ENCODE results near the gene BICDL1. TPM values are rescaled to one million over a fixed set of nuclear protein-coding genes. Genes with fewer than 3 reads are reported as not detected.
A peak's percentile ranks its signal among the peaks of the same experiment; 100 is the strongest.

Gene BICDL1
- polyA plus RNA-seq, 3 donors from 2014 or later: 1.0 TPM; not detected in 1

DNA sequence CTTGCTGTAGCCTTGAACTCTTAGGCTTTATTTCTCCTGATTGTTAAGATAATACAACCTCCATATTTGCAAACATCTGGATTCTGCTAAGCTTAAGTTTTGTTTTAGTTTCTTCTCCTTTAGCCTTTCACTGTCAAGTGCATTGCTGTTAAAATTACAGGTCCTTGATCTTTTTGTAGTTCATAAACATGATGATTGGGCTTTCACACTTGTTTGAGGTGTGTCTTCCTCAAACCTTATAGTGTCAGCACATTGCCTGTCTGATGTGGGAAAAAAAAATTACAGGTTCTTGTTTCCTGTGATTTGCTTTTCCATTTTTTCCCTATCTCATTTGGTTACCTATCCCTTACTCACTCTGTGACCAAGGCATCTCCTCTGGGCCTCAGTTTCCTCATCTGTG lies 59.2 kb downstream of the BICDL1 start:
- peaks cover 0 to 5% (median 3%) of the 10 kb centered on the region in 3 donors for H3K36me3 Mint-ChIP-seq
- DNase-seq: peak; percentile 1 to 14 (median 2)
- H3K4me3 Mint-ChIP-seq: peak overlapping the region in 4 of 5 donors; percentile 12 to 46 (median 21)
- no peaks in the 10 kb centered on the region for H3K9me3 Mint-ChIP-seq
- H3K27me3 Mint-ChIP-seq (ENCODE audit: low read depth in 3 of 3): peaks cover 0 to 1% (median 0%) of the 10 kb centered on the region in 3 donors
- H3K4me1 Mint-ChIP-seq: peaks cover 20 to 23% of the 10 kb centered on the region in 2 donors
- peak overlapping the region; percentile 60 to 83 (median 73) for H3K27ac Mint-ChIP-seq

DNA sequence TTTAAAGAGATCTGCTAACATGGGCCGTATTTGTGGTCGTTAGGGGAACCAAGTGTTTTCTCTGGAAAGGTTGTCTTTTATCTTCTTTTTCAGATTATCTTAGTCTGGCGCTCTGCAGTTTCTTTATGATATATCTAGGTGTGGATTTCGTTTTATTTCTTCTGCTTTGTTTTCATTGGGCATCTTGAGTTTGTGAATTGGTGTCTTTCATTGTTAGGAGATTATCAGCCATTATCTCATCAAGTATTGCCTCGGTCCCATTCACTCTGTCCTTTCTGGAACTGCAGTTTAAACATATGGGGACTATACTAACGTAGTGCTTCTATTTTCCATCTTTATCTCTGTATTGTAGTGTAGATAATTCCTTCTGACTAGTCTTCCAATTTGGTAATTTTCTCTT lies 60.4 kb downstream of the BICDL1 start:
- peaks cover 0 to 2% (median 1%) of the 10 kb centered on the region in 3 donors for H3K27me3 Mint-ChIP-seq (ENCODE audit: low read depth in 3 of 3)
- no peak for DNase-seq
- no peak overlapping the region for H3K4me3 Mint-ChIP-seq
- peaks cover 0 to 9% (median 0%) of the 10 kb centered on the region in 3 donors for H3K36me3 Mint-ChIP-seq
- peaks cover 19 to 23% of the 10 kb centered on the region in 2 donors for H3K4me1 Mint-ChIP-seq
- peak overlapping the region in 3 of 6 donors; percentile 4 to 31 (median 6) for H3K27ac Mint-ChIP-seq
- no peaks in the 10 kb centered on the region for H3K9me3 Mint-ChIP-seq

DNA sequence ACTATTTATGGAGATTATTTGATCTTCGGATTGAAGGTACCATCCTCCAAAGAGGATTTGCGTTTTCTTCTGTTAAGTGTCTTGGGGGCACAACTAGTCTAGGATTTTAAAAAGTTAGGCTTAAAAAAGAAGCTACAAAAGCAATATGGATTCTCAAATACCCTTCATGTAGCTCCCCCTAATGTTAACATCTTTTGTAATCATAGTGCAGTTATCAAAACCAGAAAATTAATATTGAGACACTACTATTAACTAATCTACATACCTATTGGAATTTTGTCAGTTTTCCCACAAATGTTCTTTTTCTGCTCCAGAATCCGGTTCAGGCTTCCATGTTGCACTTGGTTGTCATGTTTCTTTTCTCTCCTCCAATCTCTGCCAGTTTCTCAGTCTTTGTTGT lies 62.5 kb downstream of the BICDL1 start:
- Mint-ChIP-seq H3K27ac (peak overlapping the region in 1 of 6 donors; percentile 33), H3K36me3 (peaks cover 0 to 9% (median 0%) of the 10 kb centered on the region in 3 donors), H3K9me3 (no peaks in the 10 kb centered on the region), H3K4me3 (no peak overlapping the region), H3K27me3 (ENCODE audit: low read depth in 3 of 3) (peaks cover 0 to 3% (median 2%) of the 10 kb centered on the region in 3 donors), H3K4me1 (peaks cover 19 to 23% of the 10 kb centered on the region in 2 donors)
- DNase-seq: no peak

DNA sequence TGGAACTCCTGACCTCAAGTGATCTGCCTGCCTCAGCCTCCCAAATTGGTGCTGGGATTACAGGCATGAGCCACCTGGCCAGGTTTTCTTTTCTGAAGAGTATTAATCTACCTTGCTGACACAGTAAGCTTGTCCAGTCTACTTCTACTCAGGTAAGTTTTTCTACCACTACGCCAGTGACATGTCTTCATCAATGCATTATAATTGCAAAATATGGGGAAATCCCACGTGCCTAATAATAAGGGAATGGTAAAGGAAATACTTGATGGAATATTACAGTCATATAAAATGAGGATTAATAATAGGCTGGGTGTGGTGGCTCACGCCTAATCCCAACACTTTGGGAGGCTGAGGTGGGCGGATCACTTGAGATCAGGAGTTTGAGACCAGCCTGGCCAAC lies 65.3 kb downstream of the BICDL1 start:
- H3K36me3 Mint-ChIP-seq: peaks cover 0 to 9% (median 0%) of the 10 kb centered on the region in 3 donors
- DNase-seq: no peak
- no peak overlapping the region for H3K27ac Mint-ChIP-seq
- peaks cover 0 to 3% (median 2%) of the 10 kb centered on the region in 3 donors for H3K27me3 Mint-ChIP-seq (ENCODE audit: low read depth in 3 of 3)
- peaks cover 4% of the 10 kb centered on the region in 2 donors for H3K4me1 Mint-ChIP-seq
- H3K4me3 Mint-ChIP-seq: no peak overlapping the region
- H3K9me3 Mint-ChIP-seq: no peaks in the 10 kb centered on the region

DNA sequence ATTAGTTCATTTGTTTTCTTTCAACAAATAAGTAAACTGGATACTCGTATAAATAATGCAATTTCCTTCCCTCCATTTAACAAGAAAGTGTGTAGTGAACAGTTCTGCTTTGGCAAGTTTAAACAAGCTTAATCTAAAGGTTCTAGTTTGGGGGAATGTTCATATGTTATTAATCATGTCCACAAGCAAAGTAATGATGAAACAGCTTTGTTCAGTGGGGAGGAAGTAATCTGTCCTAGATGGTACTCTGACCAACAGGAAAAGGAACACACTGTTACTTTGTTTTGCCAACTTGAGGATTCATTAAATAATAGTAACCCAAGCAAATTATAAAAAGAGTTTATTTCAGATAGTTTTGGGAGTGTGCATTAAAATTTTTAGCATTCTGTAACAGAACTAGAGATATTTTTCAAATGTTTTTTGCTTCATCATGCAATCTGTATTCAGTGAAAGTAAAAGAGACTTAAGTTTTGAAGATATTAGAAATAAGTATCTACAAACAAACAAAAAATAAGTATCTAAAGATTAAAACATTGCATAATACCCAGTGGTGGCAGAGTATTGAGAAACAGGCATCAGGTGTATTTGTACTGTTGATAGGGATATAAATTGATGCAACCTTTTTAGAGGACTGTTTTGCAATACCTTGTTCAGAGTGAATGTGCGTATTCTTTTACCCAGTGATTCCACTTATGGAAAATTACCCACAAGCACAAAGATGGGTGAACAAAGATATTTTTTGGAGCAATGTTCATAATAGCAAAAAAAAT lies 66.4 kb downstream of the BICDL1 start:
- no peak for DNase-seq
- peaks cover 0 to 3% (median 2%) of the 10 kb centered on the region in 3 donors for H3K27me3 Mint-ChIP-seq (ENCODE audit: low read depth in 3 of 3)
- no peaks in the 10 kb centered on the region for H3K9me3 Mint-ChIP-seq
- no peak overlapping the region for H3K4me3 Mint-ChIP-seq
- H3K36me3 Mint-ChIP-seq: peaks cover 0 to 9% (median 0%) of the 10 kb centered on the region in 3 donors
- no peaks in the 10 kb centered on the region for H3K4me1 Mint-ChIP-seq
- H3K27ac Mint-ChIP-seq: no peak overlapping the region

DNA sequence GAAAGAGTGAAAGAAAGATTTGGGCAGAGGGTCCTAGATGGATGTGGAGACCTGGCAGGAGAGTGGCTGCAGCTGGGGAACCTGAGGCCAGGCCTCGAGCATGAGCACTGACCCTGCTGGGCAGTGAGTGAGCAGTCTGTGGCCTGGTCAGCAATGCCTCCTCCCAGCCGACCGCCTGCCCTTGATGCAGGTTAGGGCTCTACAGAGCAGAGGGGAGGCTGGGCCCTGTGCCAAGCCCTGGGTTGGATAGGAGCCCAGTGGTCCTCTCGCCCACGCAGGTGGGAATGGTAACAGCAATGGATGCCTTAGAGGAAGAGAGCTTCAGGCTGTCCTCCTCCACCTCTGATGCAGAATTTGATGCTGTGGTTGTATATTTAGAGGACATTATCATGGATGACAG lies 67.7 kb downstream of the BICDL1 start:
- Mint-ChIP-seq H3K4me3 (no peak overlapping the region), H3K36me3 (peaks cover 0 to 9% (median 8%) of the 10 kb centered on the region in 3 donors), H3K27ac (no peak overlapping the region)

DNA sequence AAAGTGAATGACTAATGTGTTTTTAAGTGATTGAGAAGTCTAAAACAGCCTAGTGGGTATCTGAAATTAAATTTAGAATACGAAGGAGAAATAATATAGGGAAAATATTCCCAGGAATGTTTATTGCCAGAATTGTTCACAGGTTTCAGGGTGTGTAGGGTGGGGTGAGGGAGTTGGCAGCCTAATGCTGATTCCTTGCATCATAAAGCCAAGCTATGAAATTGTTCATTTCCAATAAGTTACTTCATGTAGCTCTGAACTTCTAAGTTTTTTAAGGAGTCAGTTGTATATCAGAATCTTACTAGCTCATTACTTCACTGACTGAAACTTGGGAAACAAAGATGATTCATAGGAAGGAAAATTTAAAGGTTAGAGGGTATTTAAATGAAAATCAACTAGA lies 71.2 kb downstream of the BICDL1 start:
- DNase-seq: no peak

More for the DNA sequence above, 67.7 kb downstream of the BICDL1 start:
- Mint-ChIP-seq H3K9me3 (no peaks in the 10 kb centered on the region), H3K4me1 (no peaks in the 10 kb centered on the region), H3K27me3 (ENCODE audit: low read depth in 3 of 3) (peaks cover 0 to 3% (median 2%) of the 10 kb centered on the region in 3 donors)
- DNase-seq: no peak

DNA sequence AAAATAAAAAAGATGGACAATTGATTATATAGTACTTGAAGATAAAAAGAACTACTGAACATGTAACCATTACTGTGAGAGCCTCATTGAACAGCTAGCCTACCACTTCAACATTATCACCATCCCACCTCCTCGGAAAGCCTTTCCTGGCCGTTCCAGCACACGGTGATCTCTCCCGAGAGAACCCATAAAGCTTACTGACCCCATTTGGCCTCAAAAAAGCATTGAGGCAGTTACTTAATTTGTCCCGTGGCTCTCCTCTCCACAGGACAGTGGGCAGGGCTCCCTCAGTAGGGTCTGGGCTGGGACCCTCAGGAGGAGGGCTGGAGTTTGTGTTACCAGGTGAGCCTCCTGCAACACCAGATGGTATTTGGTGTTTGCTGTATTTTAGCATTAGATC lies 71.7 kb downstream of the BICDL1 start:
- no peaks in the 10 kb centered on the region for H3K9me3 Mint-ChIP-seq
- H3K27me3 Mint-ChIP-seq (ENCODE audit: low read depth in 3 of 3): peaks cover 0 to 3% (median 0%) of the 10 kb centered on the region in 3 donors
- H3K27ac Mint-ChIP-seq: no peak overlapping the region
- DNase-seq: no peak
- peaks cover 4 to 16% (median 4%) of the 10 kb centered on the region in 3 donors for H3K36me3 Mint-ChIP-seq
- H3K4me3 Mint-ChIP-seq: no peak overlapping the region
- no peaks in the 10 kb centered on the region for H3K4me1 Mint-ChIP-seq

More for the DNA sequence above, 71.2 kb downstream of the BICDL1 start:
- Mint-ChIP-seq H3K9me3 (no peaks in the 10 kb centered on the region), H3K4me1 (no peaks in the 10 kb centered on the region), H3K4me3 (no peak overlapping the region), H3K27me3 (ENCODE audit: low read depth in 3 of 3) (peaks cover 0 to 3% (median 0%) of the 10 kb centered on the region in 3 donors), H3K36me3 (peaks cover 4 to 15% (median 4%) of the 10 kb centered on the region in 3 donors), H3K27ac (no peak overlapping the region)

DNA sequence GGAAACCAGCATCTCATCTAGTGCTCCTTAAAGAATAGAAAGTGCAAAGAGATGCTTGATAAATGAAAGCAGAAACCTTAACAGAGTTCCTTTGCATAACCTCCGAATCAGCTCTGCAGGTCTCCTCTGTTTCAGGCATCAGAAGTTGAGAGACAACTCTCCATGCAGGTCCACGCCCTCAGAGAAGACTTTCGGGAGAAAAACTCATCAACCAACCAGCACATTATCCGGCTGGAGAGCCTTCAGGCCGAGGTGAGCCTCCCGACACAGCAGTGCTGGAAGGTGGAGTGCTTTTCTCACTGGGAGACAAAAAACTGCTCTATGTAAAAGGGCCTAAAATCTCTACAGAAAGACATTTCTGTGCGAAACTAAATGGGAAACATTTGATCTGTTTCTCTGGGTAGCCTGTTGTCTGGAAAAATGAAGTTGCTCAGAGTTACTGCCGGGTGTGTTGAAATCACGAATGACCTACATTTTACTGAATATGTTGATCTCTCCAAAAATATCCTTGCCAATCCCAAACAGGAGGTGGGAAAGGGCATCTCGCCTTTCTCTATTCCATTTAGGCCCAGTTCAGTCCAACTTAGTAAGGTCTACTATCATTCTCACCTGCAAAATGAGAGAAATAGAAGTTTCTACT lies 72.7 kb downstream of the BICDL1 start:
- H3K4me1 Mint-ChIP-seq: no peaks in the 10 kb centered on the region
- no peak overlapping the region for H3K4me3 Mint-ChIP-seq
- peaks cover 4 to 23% (median 4%) of the 10 kb centered on the region in 3 donors for H3K36me3 Mint-ChIP-seq
- no peak for DNase-seq
- no peak overlapping the region for H3K27ac Mint-ChIP-seq
- no peaks in the 10 kb centered on the region for H3K9me3 Mint-ChIP-seq
- H3K27me3 Mint-ChIP-seq (ENCODE audit: low read depth in 3 of 3): peaks cover 0 to 2% (median 0%) of the 10 kb centered on the region in 3 donors

DNA sequence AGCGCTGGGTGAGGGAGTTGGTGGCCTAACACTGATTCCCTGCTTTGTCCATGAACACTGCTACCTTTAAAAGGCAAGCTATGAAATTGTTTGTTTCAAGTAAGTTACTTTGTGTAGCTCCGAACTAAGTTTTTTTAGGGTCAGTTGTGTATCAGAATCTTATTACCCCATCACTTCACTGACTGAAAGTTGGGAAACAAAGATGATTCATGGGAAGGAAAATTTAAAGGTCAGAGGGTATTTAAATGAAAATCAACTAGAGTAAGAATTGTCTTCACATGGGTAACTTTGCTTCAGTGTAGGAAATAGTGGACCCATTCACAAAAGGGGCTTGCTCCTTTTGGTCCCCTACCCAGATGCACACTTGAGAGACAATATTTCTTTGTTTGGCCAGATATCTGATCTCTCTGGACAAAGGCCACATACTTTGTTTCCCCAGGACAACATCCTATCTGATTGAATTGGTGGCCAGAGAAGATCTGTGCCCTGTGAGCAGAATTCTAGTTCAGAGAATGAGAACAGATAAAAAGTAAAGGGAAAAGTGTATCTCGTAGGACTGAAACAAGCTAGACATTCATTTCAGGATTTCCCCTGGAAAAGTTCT lies 74.0 kb downstream of the BICDL1 start:
- Mint-ChIP-seq H3K4me1 (no peaks in the 10 kb centered on the region), H3K36me3 (peaks cover 4 to 26% (median 4%) of the 10 kb centered on the region in 3 donors), H3K4me3 (no peak overlapping the region), H3K27ac (no peak overlapping the region), H3K27me3 (ENCODE audit: low read depth in 3 of 3) (peaks cover 0 to 2% (median 0%) of the 10 kb centered on the region in 3 donors), H3K9me3 (no peaks in the 10 kb centered on the region)
- no peak for DNase-seq

DNA sequence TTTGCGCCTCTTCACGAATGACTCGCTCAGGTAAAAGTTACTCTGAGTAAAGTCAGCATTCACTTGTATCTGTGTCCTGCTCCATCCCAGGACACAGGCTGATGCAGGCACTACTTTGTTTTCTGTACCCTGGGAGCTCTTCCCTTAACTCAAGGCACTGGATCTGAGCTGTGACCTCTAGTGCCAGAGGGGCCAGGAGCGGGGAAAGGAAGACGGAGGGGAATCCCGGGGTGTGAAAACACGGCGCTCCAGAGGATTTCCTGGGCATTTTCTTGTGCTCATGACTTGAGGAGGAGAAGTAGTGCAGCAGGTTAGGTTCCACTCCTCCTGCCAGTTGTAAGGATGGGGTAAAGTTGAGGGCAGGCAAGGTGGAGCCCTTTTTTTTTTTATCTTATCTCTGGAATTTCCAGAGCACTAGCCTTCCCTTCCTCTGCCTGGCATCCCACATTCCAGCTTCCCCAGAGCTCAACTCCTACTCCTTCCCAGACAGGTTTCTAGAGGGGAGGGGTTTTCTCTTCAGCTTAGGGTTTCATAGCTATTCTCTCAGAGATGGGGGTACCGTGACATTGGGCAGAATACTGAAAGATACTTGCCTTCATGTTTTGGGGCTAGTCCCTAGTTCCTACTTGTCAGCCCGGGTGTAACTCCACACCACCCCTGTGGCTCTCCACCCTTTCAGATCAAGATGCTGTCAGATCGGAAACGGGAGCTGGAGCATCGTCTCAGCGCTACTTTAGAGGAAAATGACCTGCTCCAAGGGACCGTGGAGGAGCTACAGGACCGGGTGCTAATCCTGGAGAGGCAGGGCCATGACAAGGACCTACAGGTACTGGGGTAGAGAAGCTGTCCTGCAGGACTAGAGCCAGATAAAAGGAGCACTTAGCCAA lies 75.3 kb downstream of the BICDL1 start:
- DNase-seq: no peak
- H3K9me3 Mint-ChIP-seq: no peaks in the 10 kb centered on the region
- no peaks in the 10 kb centered on the region for H3K4me1 Mint-ChIP-seq
- H3K36me3 Mint-ChIP-seq: peaks cover 4 to 26% (median 4%) of the 10 kb centered on the region in 3 donors
- no peak overlapping the region for H3K27ac Mint-ChIP-seq
- no peak overlapping the region for H3K4me3 Mint-ChIP-seq
- peaks cover 0 to 2% (median 0%) of the 10 kb centered on the region in 3 donors for H3K27me3 Mint-ChIP-seq (ENCODE audit: low read depth in 3 of 3)

DNA sequence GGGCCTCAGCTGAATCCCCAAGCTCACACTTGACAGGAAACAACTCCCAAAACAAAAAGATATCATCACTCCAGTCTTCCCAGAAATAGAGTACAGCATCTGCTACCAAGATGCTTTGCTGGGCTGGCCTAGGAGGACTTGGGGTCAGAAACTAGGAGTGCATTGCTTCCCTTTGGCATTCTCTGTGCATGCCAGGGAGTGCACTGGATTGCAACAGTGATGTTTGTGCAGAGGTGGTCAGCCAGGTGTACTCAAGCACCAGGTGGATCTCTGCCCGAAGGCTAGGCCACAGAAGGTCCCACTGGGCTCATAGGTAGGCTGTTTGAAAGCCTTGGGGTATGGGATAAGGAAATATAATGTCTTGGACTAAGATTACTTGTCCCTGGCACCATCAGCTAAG lies 76.4 kb downstream of the BICDL1 start:
- no peak for DNase-seq
- Mint-ChIP-seq H3K4me1 (no peaks in the 10 kb centered on the region), H3K36me3 (peaks cover 4 to 26% (median 4%) of the 10 kb centered on the region in 3 donors), H3K27me3 (ENCODE audit: low read depth in 3 of 3) (peaks cover 0 to 2% (median 0%) of the 10 kb centered on the region in 3 donors), H3K4me3 (no peak overlapping the region), H3K9me3 (no peaks in the 10 kb centered on the region), H3K27ac (no peak overlapping the region)

DNA sequence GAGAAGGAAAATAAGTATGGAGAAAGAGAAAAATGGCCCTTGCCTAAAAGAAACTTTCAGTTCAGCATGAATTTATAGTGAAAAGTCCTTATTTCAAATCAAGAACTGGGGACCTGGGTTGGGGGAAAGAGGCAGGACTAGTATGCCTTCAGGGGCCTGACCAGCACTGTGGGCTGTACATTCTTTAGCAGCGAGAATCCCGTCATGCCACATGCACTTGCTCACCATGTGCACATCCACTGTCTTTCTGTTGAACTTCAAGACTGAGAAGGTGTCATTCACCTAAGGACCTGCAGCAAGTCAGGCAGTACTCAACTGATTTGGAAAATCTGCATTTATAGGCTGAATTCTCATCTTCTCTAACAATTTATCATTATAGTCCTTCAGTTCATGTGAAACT lies 77.3 kb downstream of the BICDL1 start:
- peaks cover 4 to 21% (median 4%) of the 10 kb centered on the region in 3 donors for H3K36me3 Mint-ChIP-seq

More for the DNA sequence above, 77.3 kb downstream of the BICDL1 start:
- no peak for DNase-seq
- Mint-ChIP-seq H3K27ac (no peak overlapping the region), H3K27me3 (ENCODE audit: low read depth in 3 of 3) (peaks cover 0 to 2% (median 0%) of the 10 kb centered on the region in 3 donors), H3K4me1 (no peaks in the 10 kb centered on the region), H3K9me3 (no peaks in the 10 kb centered on the region), H3K4me3 (no peak overlapping the region)

Data from immature natural killer cell (primary cell).